HCT116 (cell line): Measurements from ENCODE around the gene EEF2KMT. TPM values are rescaled to one million over a fixed set of nuclear protein-coding genes. Genes with fewer than 3 reads are reported as not detected.
A peak's percentile ranks its signal among the peaks of the same experiment; 100 is the strongest.
"Not testable (repeated sequence)": the region's sequence is repeated elsewhere in the genome, so short reads cannot be mapped to it uniquely, and the experiment has no call there.

Source experiments
- ATAC-seq: fragments of 200-7000 bp; cut with Tn5 transposase; 2 replicates; pipeline ENCODE4 v1.9.1; 2020; ENCODE audit warnings: mild to moderate bottlenecking, moderate library complexity
- BruUV-seq: library from RNA; stranded (reverse); fragments of 400-500 nt; replicated peaks from 2 replicates; lab custom pipeline; 2021; lab: Mats Ljungman, UMichigan
- CTCF ChIA-PET: fragments of 300-600 bp; sonication (Branson Sonifier 250); formaldehyde crosslinking; loops from one replicate; lab custom pipeline; 2021; ENCODE audit warnings: antibody characterized with exemption; lab: Charles Lee
- POLR2A ChIA-PET: fragments of 300-600, 350-600 bp; sonication (Branson Sonifier 250); formaldehyde crosslinking; loops from one replicate; lab custom pipeline; 2021; ENCODE audit warnings: antibody characterized with exemption; lab: Charles Lee
- RAD21 ChIA-PET, 2 experiments: fragments of 300-600 bp; sonication (Branson Sonifier 250); formaldehyde crosslinking; loops; one replicate each; lab custom pipeline; 2023; ENCODE audit warnings: low total read pairs in 2 of 2; ENCODE audit not compliant: uncharacterized antibody in 2 of 2, unreplicated experiment in 2 of 2, low non-redundant PET in 1 of 2; lab: Charles Lee
- DNase-seq: peaks from one replicate; pipeline ENCODE4 v3.0.0-alpha.2; 2010; ENCODE audit warnings: low read depth, low spot score
- H2AFZ ChIP-seq: fragments of 200-600 bp; shearing (Covaris generic), sonication (generic); 2 replicates; pipeline ENCODE4 v1.6.1; 2017; ENCODE audit warnings: low read depth, mixed run types, mixed read lengths, antibody characterized with exemption, low read length; ENCODE audit not compliant: poor library complexity, severe bottlenecking
- H3K27ac ChIP-seq: 2 replicates; pipeline ENCODE4 v1.5.1; 2012; ENCODE audit warnings: low read depth, low read length
- H3K27me3 ChIP-seq: fragments of 200-600 bp; sonication (generic); 2 replicates; pipeline ENCODE4 v1.6.1; 2016; ENCODE audit warnings: mixed run types, low read length, mixed read lengths; ENCODE audit not compliant: insufficient read depth
- H3K36me3 ChIP-seq, 2 experiments: fragments of 200-500 bp in 1 of 2; fragments of 200-600 bp in 1 of 2; sonication (Bioruptor generic) in 1 of 2; sonication (generic) in 1 of 2; 2 replicates each; pipeline versions ENCODE4 v1.5.1 to v1.6.1; 2014 to 2016; ENCODE audit warnings: low read length in 2 of 2, inconsistent platforms in 1 of 2, mixed read lengths in 1 of 2, mixed run types in 1 of 2; ENCODE audit not compliant: insufficient read depth in 2 of 2, control insufficient read depth in 1 of 2
- H3K4me1 ChIP-seq, 2 experiments: fragments of 200-600 bp in 1 of 2; sonication (generic) in 1 of 2; 2 replicates each; pipeline versions ENCODE4 v1.5.1 to v1.6.1; 2012 to 2017; ENCODE audit warnings: low read length in 2 of 2, inconsistent platforms in 1 of 2, mild to moderate bottlenecking in 1 of 2, mixed read lengths in 1 of 2, mixed run types in 1 of 2, moderate library complexity in 1 of 2; ENCODE audit not compliant: insufficient read depth in 2 of 2, control insufficient read depth in 1 of 2
- H3K4me2 ChIP-seq: fragments of 200-600 bp; sonication (generic); 2 replicates; pipeline ENCODE4 v1.6.1; 2017; ENCODE audit warnings: mixed run types, low read length, mixed read lengths
- H3K4me3 ChIP-seq, 2 experiments: fragments of 200-600 bp in 1 of 2; sonication (generic) in 1 of 2; replicated peaks in 1 of 2; 2 replicates each; pipeline ENCODE4 v1.5.1; 2011 to 2016; ENCODE audit warnings: low read length in 2 of 2, control low read depth in 1 of 2, low read depth in 1 of 2, mild to moderate bottlenecking in 1 of 2, mixed read lengths in 1 of 2, mixed run types in 1 of 2
- H3K79me2 ChIP-seq: fragments of 200-600 bp; sonication (generic); 2 replicates; pipeline ENCODE4 v1.6.1; 2017; ENCODE audit warnings: mild to moderate bottlenecking, mixed run types, low read length, moderate library complexity, mixed read lengths; ENCODE audit not compliant: insufficient read depth
- H3K9ac ChIP-seq: fragments of 200-600 bp; sonication (generic); 2 replicates; pipeline ENCODE4 v1.6.1; 2016; ENCODE audit warnings: low read length, mixed read lengths
- H3K9me2 ChIP-seq: fragments of 200-600 bp; sonication (generic), shearing (Covaris generic); 2 replicates; pipeline ENCODE4 v1.6.1; 2017; ENCODE audit warnings: mixed run types, mild to moderate bottlenecking, moderate library complexity; ENCODE audit not compliant: insufficient read depth
- H3K9me3 ChIP-seq, 2 experiments: fragments of 200-500 bp in 1 of 2; fragments of 200-600 bp in 1 of 2; sonication (Bioruptor generic) in 1 of 2; sonication (generic) in 1 of 2; 2 replicates each; pipeline ENCODE4 v1.6.1; 2014 to 2017; ENCODE audit warnings: low read length in 2 of 2, mixed read lengths in 2 of 2, inconsistent platforms in 1 of 2, low read depth in 1 of 2, mild to moderate bottlenecking in 1 of 2, mixed run types in 1 of 2, moderate library complexity in 1 of 2; ENCODE audit not compliant: control insufficient read depth in 1 of 2, insufficient read depth in 1 of 2
- H4K20me1 ChIP-seq: fragments of 200-600 bp; sonication (generic), shearing (Covaris generic); 2 replicates; pipeline ENCODE4 v1.6.1; 2017; ENCODE audit warnings: mixed run types, mild to moderate bottlenecking, moderate library complexity; ENCODE audit not compliant: insufficient read depth
- CTCF ChIP-seq, 3 experiments: fragments of 200-600 bp in 1 of 3; sonication (generic) in 1 of 3; IDR thresholded peaks in 2 of 3; conservative IDR thresholded peaks in 1 of 3; 2 replicates each; pipeline ENCODE4 v1.5.1; 2012 to 2017; ENCODE audit warnings: low read depth in 2 of 3, low read length in 2 of 3, antibody characterized with exemption in 1 of 3, borderline replicate concordance in 1 of 3, control low read depth in 1 of 3, mild to moderate bottlenecking in 1 of 3, mixed read lengths in 1 of 3, mixed run types in 1 of 3, moderate library complexity in 1 of 3; ENCODE audit not compliant: insufficient read depth in 1 of 3
- RAD21 ChIP-seq: IDR thresholded peaks from 2 replicates; pipeline ENCODE4 v1.6.1; 2012; ENCODE audit warnings: low read depth, mild to moderate bottlenecking
- intact Hi-C: fragments of 100-400 bp; cut with micrococcal nuclease; formaldehyde crosslinking; loops from 2 replicates; pipeline ENCODE4 v1.10.0; 2022
- total RNA-seq: library from RNA; stranded (reverse); gene quantifications from one replicate; pipeline ENCODE4 v1.2.1, GENCODE V29; 2021; ENCODE audit not compliant: unreplicated experiment

Gene EEF2KMT
- total RNA-seq, 1 experiment from 2014 or later, result 25.6 TPM

GRCh38 chr16:5084802-5085201 lies 12.8 kb downstream of the EEF2KMT start:
- TF ChIP-seq RAD21, result peak; percentile 60
- TF ChIP-seq CTCF (IDR thresholded peaks at IDR 0.05 in 2 of 3, conservative IDR thresholded peaks at IDR 0.05 in 1 of 3; ENCODE audit: borderline replicate concordance in 1 of 3, insufficient read depth in 1 of 3, low read depth in 2 of 3, low read length in 2 of 3), result peak; percentile 24 to 67 (median 57); a peak in 4 of 6 replicates
- intact Hi-C loops, H3K79me2 ChIP-seq, H3K27ac ChIP-seq, H3K4me3 ChIP-seq, H3K27me3 ChIP-seq, H2AFZ ChIP-seq, H3K9me3 ChIP-seq, H3K4me2 ChIP-seq, ATAC-seq, POLR2A ChIA-PET, H3K9me2 ChIP-seq, H3K36me3 ChIP-seq, H3K9ac ChIP-seq, H3K4me1 ChIP-seq, BruUV-seq, H4K20me1 ChIP-seq: not testable (repeated sequence)
- ChIA-PET CTCF (interaction anchor here (1.1 kb wide), 3 partner anchors 9 to 109 kb away, joined by 3 to 4 read pairs (median 4); no protein-coding TSS in a partner anchor), RAD21 (interaction anchor here in 1 of 2 experiments (0.7 kb wide), 1 partner anchor 127 kb away, joined by 3 read pairs; the partner anchor contains the start of gene SEC14L5)
- peak; percentile 29 for DNase-seq

GRCh38 chr16:5084099-5084731 lies 13.4 kb downstream of the EEF2KMT start:
- H3K9ac ChIP-seq, H4K20me1 ChIP-seq, intact Hi-C loops, H3K79me2 ChIP-seq, H3K4me3 ChIP-seq, H3K4me2 ChIP-seq, H3K27me3 ChIP-seq, H3K36me3 ChIP-seq, DNase-seq, ATAC-seq, H3K9me2 ChIP-seq, BruUV-seq, H3K27ac ChIP-seq, H3K9me3 ChIP-seq, H2AFZ ChIP-seq, H3K4me1 ChIP-seq, POLR2A ChIA-PET: not testable (repeated sequence)
- ChIA-PET RAD21 (interaction anchor here in 1 of 2 experiments (0.7 kb wide), 1 partner anchor 126 kb away, joined by 3 read pairs; the partner anchor contains the start of gene SEC14L5), CTCF (interaction anchor here (1.1 kb wide), 3 partner anchors 8 to 108 kb away, joined by 3 to 4 read pairs (median 4); no protein-coding TSS in a partner anchor)

GRCh38 chr16:5083646-5084045 lies 13.9 kb downstream of the EEF2KMT start:
- RAD21 ChIA-PET, intact Hi-C loops, H3K79me2 ChIP-seq, DNase-seq, H3K4me3 ChIP-seq, H3K9ac ChIP-seq, H3K4me2 ChIP-seq, H3K27ac ChIP-seq, H4K20me1 ChIP-seq, H2AFZ ChIP-seq, H3K36me3 ChIP-seq, CTCF ChIA-PET, H3K9me2 ChIP-seq, ATAC-seq, BruUV-seq, POLR2A ChIA-PET, H3K4me1 ChIP-seq, H3K9me3 ChIP-seq, H3K27me3 ChIP-seq: not testable (repeated sequence)

GRCh38 chr16:5080996-5081395 lies 16.6 kb downstream of the EEF2KMT start:
- H3K4me3 ChIP-seq, H3K79me2 ChIP-seq, DNase-seq, H3K9me2 ChIP-seq, CTCF ChIA-PET, H3K9ac ChIP-seq, H4K20me1 ChIP-seq, BruUV-seq, RAD21 ChIA-PET, POLR2A ChIA-PET, H3K27ac ChIP-seq, intact Hi-C loops, ATAC-seq, H3K4me1 ChIP-seq, H3K4me2 ChIP-seq, H3K9me3 ChIP-seq, H3K27me3 ChIP-seq, H2AFZ ChIP-seq: not testable (repeated sequence)
- peaks cover 0 to 11% of the 10 kb centered on the region in 2 experiments; a peak in 2 of 4 replicates for H3K36me3 ChIP-seq
